H54 (cell line): ENCODE results near the gene FAM135A.
A peak's percentile ranks its signal among the peaks of the same experiment; 100 is the strongest.

Experiments
- DNase-seq: peaks from one replicate; pipeline ENCODE4 v3.0.0; 2011; ENCODE audit warnings: low spot score, mixed read lengths; ENCODE audit not compliant: insufficient read length
- FAIRE-seq: peaks from 3 replicates; lab custom pipeline; 2011; peaks lifted over from hg19 to GRCh38; lab: Jason Lieb, UNC
- POLR2A ChIP-seq: IDR thresholded peaks from 2 replicates; pipeline ENCODE4 v1.6.1; 2011; ENCODE audit warnings: low read depth, mild to moderate bottlenecking, low read length

FAM135A gene

DNA sequence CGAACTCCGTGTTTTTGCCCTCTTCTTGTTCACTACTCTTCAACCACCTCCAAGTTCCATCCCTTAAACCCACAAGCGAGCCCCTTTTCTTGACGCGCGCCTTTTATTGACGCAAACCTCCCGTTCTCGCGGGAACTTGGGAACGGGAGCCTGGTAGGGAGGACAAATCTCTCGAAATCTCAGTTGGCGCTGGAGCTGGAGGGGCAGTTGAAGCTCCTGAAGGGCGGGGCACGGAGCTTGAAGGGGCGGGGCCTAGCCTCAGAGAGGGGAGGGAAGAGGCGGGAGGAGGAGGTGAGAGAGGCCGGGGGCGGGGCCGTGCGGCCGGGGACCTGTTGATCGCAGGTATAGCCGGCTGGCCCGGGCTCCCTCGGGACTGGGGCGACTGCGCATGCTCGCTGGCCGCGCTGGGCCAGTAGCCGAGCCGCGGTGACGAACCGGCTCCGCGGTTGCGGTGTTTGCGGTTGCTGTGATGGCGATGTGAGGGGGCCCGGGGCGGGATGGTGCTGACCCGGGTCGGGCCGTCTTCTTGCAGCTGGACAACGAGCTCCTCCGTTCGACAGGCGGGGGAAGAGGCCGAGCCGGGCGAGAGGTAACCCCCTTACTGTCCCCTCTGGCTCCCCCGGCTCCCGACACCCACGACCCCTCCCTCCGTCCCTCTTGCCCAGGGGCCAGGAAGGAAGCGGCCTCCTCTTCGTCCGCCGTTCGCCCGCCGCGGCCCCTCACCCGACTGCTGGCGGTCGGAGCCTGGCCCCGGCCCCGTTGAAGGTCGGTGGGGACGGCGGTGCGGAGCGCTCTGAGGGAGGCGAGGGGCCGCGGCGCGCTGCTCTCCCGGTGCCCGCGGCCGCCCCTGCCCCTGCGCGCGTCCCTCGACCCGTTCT lies at the start of gene FAM135A:
TSS of gene FAM135A (plus strand) at position 395 of the 878 bp plus-strand sequence. CDS start 14,835 bp downstream, outside the sequence.
- FAIRE-seq (peak; percentile 87), DNase-seq (peak; percentile 87)
- peak; percentile 68 for TF ChIP-seq POLR2A

DNA sequence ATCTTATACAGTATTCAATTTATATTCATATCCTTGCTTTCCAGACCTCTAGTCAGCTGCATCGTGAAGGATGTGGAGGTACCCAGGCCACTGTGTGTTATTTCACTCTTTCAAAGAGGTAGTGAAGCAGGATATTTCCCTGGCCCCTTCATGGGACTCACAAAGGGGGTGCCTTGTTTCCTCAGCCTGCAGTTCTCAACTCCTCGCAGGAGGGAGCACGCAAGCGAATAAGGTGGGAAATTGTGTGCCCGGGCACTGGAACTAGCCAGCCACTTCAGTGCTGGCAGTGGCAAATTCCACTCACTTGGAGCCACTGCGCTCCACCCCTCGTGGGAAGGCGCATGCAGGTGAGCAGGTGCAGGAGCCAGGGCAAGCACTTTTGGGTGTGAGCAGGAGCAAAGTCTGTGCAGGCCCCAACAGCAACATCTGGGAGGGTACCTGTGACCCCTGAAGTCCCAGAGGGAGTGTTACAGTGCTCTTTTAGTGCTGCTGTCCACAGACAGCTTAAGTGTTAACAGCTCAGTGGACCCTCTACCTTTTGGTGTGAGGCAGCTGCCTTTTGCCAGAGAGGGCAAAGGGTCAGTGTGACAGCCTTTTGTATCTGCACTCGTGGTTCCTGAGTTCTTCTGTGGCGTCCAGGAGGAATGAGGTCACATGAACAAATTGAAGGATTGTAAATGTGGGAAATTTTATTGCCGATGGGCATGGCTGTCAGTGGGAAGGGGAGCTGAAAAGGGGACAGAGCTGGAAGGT lies 49.4 kb upstream of the FAM135A start:
- no peak for DNase-seq
- FAIRE-seq, result no peak
- no peak for TF ChIP-seq POLR2A

DNA sequence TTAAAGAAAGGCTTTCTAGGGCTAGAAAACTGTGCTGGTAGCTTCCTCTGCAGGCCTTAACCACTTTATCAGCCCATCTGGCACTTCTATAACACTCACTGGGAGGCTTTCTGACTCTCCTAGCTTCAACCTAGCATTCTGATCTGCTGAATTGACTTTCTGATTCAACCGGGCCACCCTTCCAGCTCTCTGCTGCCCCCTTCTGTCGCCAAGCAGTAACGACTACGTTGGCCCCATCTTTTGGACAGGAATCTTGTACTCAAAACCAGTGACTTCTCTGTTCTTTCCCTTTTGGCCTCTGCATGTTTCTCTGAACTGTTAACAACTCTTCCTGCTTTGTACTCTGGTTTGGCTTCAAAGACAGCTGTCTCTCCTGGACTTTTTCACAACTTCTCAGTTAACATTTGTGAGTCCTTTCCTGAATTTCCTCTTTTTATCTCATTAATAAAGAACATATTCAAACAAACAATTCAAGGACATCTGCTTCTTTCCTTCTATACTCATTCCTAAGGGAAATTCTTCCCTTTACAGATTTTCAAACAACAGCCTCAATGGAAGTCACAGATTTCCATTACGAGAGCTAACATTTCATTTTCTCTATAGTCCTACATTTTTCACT lies 43.9 kb upstream of the FAM135A start:
- no peak for TF ChIP-seq POLR2A
- FAIRE-seq, result peak; percentile 97

DNA sequence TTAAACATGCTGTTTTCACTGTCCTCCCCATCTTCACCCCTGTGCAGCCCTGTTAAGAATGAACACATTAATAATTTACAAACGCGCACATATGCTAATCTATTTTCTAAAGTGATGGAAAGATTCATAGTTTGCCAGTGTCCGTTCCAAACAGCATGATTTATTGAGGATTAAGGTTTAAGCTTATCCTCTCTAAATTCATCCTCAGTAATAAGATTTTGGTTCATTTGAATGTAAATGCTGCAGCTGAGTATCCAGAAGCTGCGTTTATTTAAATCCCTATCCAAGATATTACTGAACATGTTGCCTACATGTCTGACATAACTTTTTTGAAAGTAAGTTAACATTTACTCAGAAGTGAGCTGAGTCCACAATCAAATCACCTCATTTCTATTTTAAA lies 42.8 kb upstream of the FAM135A start:
- DNase-seq (no peak), FAIRE-seq (no peak)
- TF ChIP-seq POLR2A, result no peak

More for the DNA sequence above, 43.9 kb upstream of the FAM135A start:
- DNase-seq, result peak; percentile 10

DNA sequence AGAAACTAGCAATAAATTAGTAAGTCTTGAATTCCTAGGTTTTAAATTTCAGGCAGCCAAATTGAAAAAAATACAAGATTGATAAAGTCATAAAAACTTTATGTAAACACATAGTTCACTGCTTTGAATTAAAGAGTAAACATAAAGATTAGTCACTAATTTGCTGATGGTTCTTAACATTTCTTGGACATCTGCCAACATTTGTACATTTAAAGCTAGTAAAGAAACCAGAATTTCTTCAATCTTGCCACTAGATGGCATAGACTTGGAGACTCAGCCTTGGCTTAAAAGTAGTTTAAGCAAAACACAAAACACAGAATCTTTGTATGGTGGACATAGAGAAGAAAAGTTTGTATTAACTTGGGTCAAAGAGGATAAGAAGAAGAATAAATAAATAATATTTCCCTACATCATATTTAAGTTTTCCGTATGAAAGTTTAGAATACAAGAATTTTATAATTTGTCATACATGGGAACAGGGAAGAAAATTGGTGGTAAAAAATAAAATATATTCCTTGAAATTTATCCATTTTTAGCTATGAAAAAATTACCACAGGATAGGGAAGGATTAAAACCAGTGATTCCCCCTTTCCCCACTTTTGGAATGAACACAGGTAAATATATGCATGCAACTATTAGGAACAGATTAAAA lies 41.7 kb upstream of the FAM135A start:
- DNase-seq, result peak; percentile 11
- TF ChIP-seq POLR2A, result no peak
- FAIRE-seq, result peak; percentile 82

DNA sequence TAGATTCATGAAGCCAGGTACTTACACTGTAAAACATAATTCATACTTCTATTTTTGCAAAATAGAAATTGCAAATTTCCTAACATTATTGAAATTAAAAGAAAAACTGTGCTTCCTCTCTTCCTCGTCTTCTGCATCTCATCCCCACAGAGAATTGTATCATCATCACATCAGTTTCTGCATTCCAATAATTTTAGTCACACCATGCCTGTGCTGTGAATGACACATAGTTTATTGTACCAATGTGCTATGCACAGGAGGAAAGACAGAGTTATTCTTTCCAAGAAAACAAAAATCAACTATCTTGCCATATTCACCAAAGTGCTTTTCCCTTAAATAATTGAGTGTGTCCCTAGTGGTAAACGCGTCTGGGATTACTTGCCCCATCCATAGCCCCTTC lies 38.1 kb upstream of the FAM135A start:
- no peak for TF ChIP-seq POLR2A
- DNase-seq (no peak), FAIRE-seq (peak; percentile 88)

DNA sequence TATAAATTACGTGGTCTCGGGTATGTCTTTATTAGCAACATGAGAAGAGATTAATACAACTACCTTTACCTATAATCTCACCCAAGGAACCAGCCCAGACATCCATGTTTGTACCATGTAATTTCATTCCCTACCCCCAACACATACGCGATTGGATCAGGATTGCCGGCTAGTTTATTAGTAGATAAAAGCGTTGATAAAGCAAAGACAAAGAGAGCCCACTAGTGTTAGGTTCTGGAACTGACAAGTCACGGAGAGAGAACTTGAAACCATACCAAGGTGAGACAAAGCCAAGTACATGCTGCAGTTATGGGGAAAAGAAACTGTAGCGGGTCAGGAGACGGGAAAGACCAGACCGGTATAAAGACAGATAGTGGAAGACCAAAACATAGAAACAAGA lies 37.4 kb upstream of the FAM135A start:
- DNase-seq (no peak), FAIRE-seq (peak; percentile 69)
- TF ChIP-seq POLR2A, result no peak

DNA sequence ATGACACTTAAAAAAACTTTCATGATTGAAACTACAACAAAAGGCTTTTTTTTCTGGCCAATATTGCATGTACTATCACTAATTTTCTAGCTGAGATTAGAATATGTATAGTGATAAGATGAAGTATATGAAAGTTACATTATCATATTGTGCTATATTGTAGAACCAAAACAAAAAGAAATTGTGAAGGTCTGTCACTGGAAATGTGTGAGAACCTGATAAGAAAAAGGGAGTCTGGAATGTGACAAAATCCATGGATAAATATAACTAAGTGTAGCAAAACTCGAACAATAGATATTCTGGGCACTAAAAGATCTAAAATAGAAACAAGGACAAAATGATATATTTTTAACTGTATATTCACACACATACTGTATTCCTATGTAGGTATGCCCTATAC lies 36.7 kb upstream of the FAM135A start:
- TF ChIP-seq POLR2A, result no peak
- DNase-seq (no peak), FAIRE-seq (no peak)

DNA sequence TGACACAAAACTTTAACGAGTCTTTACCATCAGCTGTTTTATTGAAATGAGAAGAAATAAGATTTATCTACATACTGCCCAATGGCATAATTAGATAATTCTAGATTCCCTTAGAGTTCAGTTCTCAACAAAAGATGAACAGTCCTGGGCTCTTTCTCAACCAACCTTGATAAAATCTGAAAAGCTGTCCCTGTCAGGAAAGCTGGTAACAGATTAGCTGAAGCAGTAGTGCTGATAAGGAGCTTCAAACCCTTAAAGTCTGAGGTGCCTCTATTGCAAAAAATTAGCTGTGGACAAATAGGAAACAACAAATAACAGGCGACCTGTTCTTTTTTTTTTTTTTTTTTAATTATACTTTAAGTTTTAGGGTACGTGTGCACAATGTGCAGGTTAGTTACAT lies 35.9 kb upstream of the FAM135A start:
- TF ChIP-seq POLR2A, result no peak
- FAIRE-seq, result no peak
- no peak for DNase-seq

DNA sequence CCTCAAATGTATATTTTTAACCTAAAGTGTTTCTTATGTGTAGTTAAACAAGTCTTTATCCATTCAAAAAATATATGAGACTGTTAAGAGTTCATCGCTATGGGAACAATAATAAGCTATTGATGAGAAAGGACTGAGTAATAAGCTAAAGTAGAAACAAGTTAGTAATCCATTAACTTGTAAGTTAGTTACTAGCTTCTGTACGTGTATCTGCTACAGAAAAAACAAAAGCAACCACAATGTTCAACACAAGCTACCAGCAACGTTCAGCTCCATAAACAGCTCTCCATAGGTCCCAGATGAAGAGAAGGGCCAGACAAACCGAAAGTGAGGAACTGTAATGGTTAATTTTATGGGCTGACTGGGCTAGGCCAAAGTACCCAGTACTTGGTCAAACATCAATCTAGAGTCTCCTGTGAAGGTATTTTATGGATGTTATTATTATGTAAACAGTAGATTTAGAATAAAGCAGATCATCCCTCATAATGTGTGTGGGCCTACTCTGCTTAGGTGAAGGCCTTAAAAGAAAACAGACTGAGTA lies 33.8 kb upstream of the FAM135A start:
- no peak for DNase-seq
- no peak for TF ChIP-seq POLR2A
- peak; percentile 20 for FAIRE-seq

DNA sequence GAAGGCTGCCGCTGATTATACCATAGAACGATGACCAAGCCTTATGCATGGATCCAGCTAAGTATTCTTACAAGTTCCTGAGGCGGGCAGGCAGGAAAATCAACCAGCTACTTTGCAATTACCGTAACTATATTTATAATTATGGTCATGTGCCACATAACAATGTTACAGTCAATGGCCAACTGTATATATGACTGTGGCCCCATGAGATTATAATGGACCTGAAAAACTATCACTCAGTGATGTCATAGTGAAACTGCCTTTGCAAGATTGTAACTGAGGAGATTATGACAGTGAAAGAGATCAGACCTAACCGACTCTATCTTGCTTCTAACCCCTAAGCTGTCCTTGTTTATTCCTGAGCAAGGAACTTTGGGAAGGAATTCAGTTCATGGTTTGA lies 33.1 kb upstream of the FAM135A start:
- DNase-seq, result no peak
- no peak for FAIRE-seq
- no peak for TF ChIP-seq POLR2A

DNA sequence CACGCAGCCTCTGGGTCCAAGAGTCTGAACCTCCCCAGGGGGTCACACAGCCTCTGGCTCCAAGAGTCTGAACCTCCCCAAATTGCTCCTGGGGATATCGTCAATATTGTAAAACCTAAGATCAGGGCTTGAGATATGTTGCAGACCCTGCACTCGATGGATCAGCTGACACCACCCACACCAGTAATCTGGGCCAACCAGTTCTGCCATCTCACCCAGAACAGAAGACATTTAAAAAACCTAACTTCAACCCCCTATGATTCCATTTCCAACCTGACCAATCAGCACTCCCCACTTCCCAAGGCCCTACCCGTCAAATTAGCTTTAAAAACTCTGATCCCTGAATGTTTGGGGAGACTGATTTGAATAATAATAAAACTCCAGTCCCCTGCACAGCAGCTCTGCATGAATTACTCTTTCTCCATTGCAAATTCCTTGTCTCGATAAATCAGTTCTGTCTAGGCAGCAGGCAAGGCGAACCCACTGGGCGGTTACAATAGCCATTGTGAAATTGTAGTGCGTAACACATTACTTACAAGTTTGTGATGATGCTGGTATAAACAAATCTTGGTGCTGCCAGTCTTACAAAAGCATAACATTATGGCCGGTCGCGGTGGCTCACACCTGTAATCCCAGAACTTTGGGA lies 32.4 kb upstream of the FAM135A start:
- FAIRE-seq (no peak), DNase-seq (no peak)
- TF ChIP-seq POLR2A, result no peak

DNA sequence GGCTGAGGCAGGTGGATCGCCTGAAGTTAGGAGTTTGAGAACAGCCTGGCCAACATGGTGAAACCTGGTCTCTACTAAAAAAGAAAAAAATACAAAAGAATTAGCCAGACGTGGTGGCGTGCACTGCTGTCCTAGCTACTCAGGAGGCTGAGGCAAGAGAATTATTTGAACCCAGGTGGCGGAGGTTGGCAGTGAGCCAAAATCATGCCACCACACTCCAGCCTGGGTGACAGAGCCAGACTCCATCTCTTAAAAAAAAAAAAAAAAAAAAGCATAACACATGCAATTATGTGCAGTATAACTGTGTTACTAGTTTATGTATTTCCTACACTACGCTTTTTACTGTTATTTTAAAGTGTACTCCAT lies 31.9 kb upstream of the FAM135A start:
- DNase-seq (no peak), FAIRE-seq (no peak)
- TF ChIP-seq POLR2A, result no peak

DNA sequence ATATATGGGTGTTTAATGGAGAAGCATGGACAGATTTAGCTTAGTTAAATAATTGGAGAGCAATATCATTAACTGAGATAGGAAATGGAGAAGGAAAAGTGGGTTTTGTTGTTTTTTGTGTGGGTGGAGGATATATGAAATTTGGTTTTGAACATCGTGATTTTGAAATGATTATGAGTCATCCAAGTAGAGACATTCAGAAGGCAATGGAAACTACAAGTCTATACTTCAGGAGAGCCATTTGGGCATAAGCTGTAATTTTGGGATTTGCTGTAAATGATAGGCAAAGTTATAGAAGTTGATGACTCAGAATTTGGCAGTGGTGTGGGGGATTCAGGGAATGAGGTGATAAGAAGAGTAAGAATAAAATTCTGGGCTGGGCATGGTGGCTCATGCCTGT lies 27.4 kb upstream of the FAM135A start:
- TF ChIP-seq POLR2A, result no peak
- no peak for FAIRE-seq
- no peak for DNase-seq
